Measurements from ENCODE around the gene GSK3A. TPM values are rescaled to one million over a fixed set of nuclear protein-coding genes. Genes with fewer than 3 reads are reported as not detected.

GSK3A gene
- total RNA-seq, 1 donor from 2014 or later, result 27.0 TPM

DNA sequence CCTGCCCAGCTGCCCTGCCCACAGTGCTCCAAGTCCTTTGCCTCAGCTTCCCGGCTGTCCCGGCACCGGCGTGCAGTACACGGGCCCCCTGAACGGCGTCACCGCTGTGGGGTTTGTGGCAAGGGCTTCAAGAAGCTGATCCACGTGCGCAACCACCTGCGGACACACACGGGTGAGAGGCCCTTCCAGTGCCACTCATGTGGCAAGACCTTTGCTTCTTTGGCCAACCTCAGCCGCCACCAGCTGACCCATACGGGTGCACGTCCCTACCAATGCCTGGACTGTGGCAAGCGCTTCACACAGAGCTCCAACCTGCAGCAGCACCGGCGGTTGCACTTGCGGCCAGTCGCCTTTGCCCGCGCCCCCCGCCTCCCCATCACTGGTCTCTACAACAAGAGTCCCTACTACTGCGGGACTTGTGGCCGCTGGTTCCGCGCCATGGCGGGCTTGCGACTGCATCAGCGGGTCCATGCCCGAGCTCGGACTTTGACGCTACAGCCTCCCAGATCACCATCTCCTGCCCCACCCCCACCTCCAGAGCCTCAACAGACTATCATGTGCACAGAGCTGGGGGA lies 16.6 kb downstream of the GSK3A start:
- no peak overlapping the region for H3K27ac ChIP-seq

GRCh38 chr19:42224940-42225717 lies 17.3 kb downstream of the GSK3A start:
- DNase-seq (ENCODE audit: low spot score in 2 of 2), result no peak
- Histone ChIP-seq H3K36me3 (peaks cover 47 to 56% of the 10 kb centered on the region in 2 donors), H3K27me3 (no peaks in the 10 kb centered on the region), H3K4me3 (no peak overlapping the region), H3K9me3 (no peaks in the 10 kb centered on the region), H3K4me1 (peaks cover 0 to 9% of the 10 kb centered on the region in 2 donors), H3K27ac (no peak overlapping the region)
- intact Hi-C loops (cut with DNase I), result loop anchor here (5.0 kb wide), 1 partner anchor 148 kb away; the partner anchor contains the start of gene ZNF574
- TF ChIP-seq, protein P1, sequence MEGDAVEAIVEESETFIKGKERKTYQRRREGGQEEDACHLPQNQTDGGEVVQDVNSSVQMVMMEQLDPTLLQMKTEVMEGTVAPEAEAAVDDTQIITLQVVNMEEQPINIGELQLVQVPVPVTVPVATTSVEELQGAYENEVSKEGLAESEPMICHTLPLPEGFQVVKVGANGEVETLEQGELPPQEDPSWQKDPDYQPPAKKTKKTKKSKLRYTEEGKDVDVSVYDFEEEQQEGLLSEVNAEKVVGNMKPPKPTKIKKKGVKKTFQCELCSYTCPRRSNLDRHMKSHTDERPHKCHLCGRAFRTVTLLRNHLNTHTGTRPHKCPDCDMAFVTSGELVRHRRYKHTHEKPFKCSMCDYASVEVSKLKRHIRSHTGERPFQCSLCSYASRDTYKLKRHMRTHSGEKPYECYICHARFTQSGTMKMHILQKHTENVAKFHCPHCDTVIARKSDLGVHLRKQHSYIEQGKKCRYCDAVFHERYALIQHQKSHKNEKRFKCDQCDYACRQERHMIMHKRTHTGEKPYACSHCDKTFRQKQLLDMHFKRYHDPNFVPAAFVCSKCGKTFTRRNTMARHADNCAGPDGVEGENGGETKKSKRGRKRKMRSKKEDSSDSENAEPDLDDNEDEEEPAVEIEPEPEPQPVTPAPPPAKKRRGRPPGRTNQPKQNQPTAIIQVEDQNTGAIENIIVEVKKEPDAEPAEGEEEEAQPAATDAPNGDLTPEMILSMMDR (IDR thresholded peaks at IDR 0.05), result no peak

More for the DNA sequence above, 16.6 kb downstream of the GSK3A start:
- Histone ChIP-seq H3K4me1 (peaks cover 0 to 5% of the 10 kb centered on the region in 2 donors), H3K9me3 (no peaks in the 10 kb centered on the region), H3K36me3 (peaks cover 52 to 61% of the 10 kb centered on the region in 2 donors), H3K27me3 (no peaks in the 10 kb centered on the region), H3K4me3 (no peak overlapping the region)
- intact Hi-C loops (cut with DNase I), result no loop called here
- no peak for DNase-seq (ENCODE audit: low spot score in 2 of 2)
- TF ChIP-seq, protein P1 (IDR thresholded peaks at IDR 0.05), result no peak

GRCh38 chr19:42220751-42221097 lies 21.7 kb downstream of the GSK3A start:
- peaks cover 17% of the 10 kb centered on the region in 2 donors for H3K36me3 ChIP-seq
- no peaks in the 10 kb centered on the region for H3K9me3 ChIP-seq
- intact Hi-C loops (cut with DNase I), result loop anchor here (1.0 to 5.0 kb wide), 2 partner anchors 22 to 143 kb away; partner anchors contain the start of genes GSK3A and ZNF574
- peaks cover 0 to 34% of the 10 kb centered on the region in 2 donors for H3K4me1 ChIP-seq
- H3K4me3 ChIP-seq, result peak overlapping the region; percentile 61 to 93
- no peak for DNase-seq (ENCODE audit: low spot score in 2 of 2)
- H3K27ac ChIP-seq, result peak overlapping the region; percentile 84 to 90
- TF ChIP-seq, protein P1 (IDR thresholded peaks at IDR 0.05), result no peak
- no peaks in the 10 kb centered on the region for H3K27me3 ChIP-seq

DNA sequence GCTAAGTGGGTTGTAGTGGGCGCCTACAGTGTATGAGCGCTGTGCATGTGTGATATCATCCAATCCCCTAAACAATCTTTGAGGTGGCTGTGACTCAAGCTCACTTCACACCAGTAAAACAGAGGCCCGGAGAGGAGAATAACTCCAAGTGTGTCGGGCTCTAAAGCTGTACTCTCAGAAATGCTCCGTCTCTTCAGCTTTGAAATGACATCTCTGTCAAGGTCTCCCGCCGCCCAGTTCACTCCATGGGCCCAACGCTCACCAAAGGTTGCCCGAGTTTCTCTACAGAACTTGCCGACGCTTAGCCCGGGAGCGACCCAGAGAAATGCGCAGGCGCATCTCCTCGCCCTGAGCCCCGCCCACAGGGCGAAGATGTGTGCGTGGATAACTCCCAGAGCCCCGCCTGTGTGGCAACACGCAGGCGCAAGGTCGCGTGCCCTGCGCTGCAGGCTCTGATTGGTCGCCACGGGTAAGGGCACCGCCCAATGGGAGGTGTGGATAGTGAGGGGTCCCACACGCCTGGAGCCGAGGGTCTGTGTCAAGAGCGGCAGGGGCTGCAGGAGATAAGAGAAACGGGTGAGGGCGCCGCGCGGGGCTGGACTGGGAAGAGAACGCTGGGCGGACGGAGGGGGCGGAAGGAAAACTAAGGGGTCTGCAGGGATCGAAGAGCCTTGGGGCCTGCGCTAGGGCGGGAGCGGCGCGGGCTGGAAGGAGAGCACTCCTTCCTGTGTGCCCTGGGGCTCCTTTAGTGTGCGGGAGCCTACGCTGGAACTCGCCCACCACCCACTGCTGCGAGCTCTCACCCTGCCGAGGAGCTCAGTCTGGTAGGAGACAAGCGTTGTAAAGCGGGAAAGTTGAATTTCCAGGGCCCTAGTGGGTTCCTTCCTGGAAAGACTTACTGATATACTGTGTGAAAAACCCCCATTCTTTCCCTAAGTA lies 22.3 kb downstream of the GSK3A start, which contains the start of gene ZNF526:
Gene ZNF526 (plus strand): TSS at position 501 of the 939 bp plus-strand sequence. CDS start 4,092 bp downstream, outside the sequence.
- intact Hi-C loops (cut with DNase I), result loop anchor here (1.0 to 5.0 kb wide), 4 partner anchors 22 to 338 kb away; partner anchors contain the start of genes ARHGEF1, GSK3A and ZNF574

More for the DNA sequence above, 22.3 kb downstream of the GSK3A start, which contains the start of gene ZNF526:
- peak; percentile 94 to 98 for DNase-seq (ENCODE audit: low spot score in 2 of 2)
- H3K4me1 ChIP-seq, result peaks cover 0 to 34% of the 10 kb centered on the region in 2 donors
- peak within 1 kb of the TSS; percentile 84 to 90 for H3K27ac ChIP-seq
- TF ChIP-seq, protein P1 (IDR thresholded peaks at IDR 0.05), result no peak
- H3K27me3 ChIP-seq, result no peaks in the 10 kb centered on the region
- peak within 1 kb of the TSS; percentile 61 to 93 for H3K4me3 ChIP-seq
- peaks cover 11% of the 10 kb centered on the region in 2 donors for H3K36me3 ChIP-seq
- no peaks in the 10 kb centered on the region for H3K9me3 ChIP-seq

All from ascending aorta (tissue), 2 donors.